Mesodermal cell (in vitro differentiated cells): Measurements from ENCODE around the gene TRAM2.

ENCODE experiments used
- H3K27ac ChIP-seq: 2 replicates; pipeline ENCODE4 v1.7.0; 2013; ENCODE audit warnings: mild to moderate bottlenecking, low read depth, low read length, moderate library complexity; ENCODE audit not compliant: severe bottlenecking
- H3K36me3 ChIP-seq: 2 replicates; pipeline ENCODE4 v1.7.1; 2013; ENCODE audit warnings: mild to moderate bottlenecking, low read length, moderate library complexity; ENCODE audit not compliant: control insufficient read depth, insufficient read depth
- H3K4me1 ChIP-seq: one replicate; pipeline ENCODE4 v1.7.1; 2013; ENCODE audit warnings: mild to moderate bottlenecking, low read length; ENCODE audit not compliant: insufficient read depth, control insufficient read depth, poor library complexity, severe bottlenecking
- H3K4me3 ChIP-seq: 2 replicates; pipeline ENCODE4 v1.7.0; 2013; ENCODE audit warnings: low read length, control low read depth, mild to moderate bottlenecking; ENCODE audit not compliant: insufficient read depth, poor library complexity, severe bottlenecking; ENCODE audit errors: extremely low read depth
- H3K9me3 ChIP-seq: 2 replicates; pipeline ENCODE4 v1.7.1; 2013; ENCODE audit warnings: mild to moderate bottlenecking, low read length, moderate library complexity; ENCODE audit not compliant: control insufficient read depth
- WGBS, 2 experiments: methylation state at CpG; one replicate each; pipeline ENCODE4 v1.1.5; 2013; ENCODE audit warnings: missing lambda C conversion rate in 2 of 2; ENCODE audit not compliant: insufficient coverage in 2 of 2; 5-methylcytosine and 5-hydroxymethylcytosine counted together

Gene TRAM2

GRCh38 chr6:52516269-52516668 lies 60.6 kb downstream of the TRAM2 start:
- H3K27ac ChIP-seq, result no peak overlapping the region
- 100% methylated on average over 1 of the region's 1 CpG; no CpG with 5 or more reads in 1 of the 2 experiments for WGBS, 2 experiments
- peaks cover 62% of the 10 kb centered on the region for H3K36me3 ChIP-seq
- H3K9me3 ChIP-seq, result no peaks in the 10 kb centered on the region
- peaks cover 69% of the 10 kb centered on the region for H3K4me1 ChIP-seq
- no peak overlapping the region for H3K4me3 ChIP-seq

GRCh38 chr6:52515219-52515960 lies 61.5 kb downstream of the TRAM2 start:
- Histone ChIP-seq H3K36me3 (peaks cover 64% of the 10 kb centered on the region), H3K4me1 (peaks cover 71% of the 10 kb centered on the region), H3K4me3 (no peak overlapping the region), H3K27ac (peak overlapping the region; percentile 20), H3K9me3 (no peaks in the 10 kb centered on the region)
- WGBS, 2 experiments, result 80 to 88% methylated on average over 2 of the region's 2 CpGs

- no peak overlapping the region for H3K4me3 ChIP-seq
- H3K36me3 ChIP-seq, result peaks cover 64% of the 10 kb centered on the region
- peak overlapping the region; percentile 20 for H3K27ac ChIP-seq
- peaks cover 74% of the 10 kb centered on the region for H3K4me1 ChIP-seq
- 38 to 80% methylated on average over 2 to 7 of the region's 7 CpGs for WGBS, 2 experiments
- no peaks in the 10 kb centered on the region for H3K9me3 ChIP-seq
Measured at GRCh38 chr6:52514514-52514913, 62.3 kb downstream of the TRAM2 start.

GRCh38 chr6:52513896-52514295 lies 63.0 kb downstream of the TRAM2 start:
- Histone ChIP-seq H3K36me3 (peaks cover 64% of the 10 kb centered on the region), H3K4me1 (peaks cover 73% of the 10 kb centered on the region)

GRCh38 chr6:52513464-52513863 lies 63.4 kb downstream of the TRAM2 start:
- H3K27ac ChIP-seq, result no peak overlapping the region
- peaks cover 65% of the 10 kb centered on the region for H3K36me3 ChIP-seq

More at GRCh38 chr6:52513896-52514295, 63.0 kb downstream of the TRAM2 start:
- H3K4me3 ChIP-seq, result no peak overlapping the region
- 100% methylated on average over 1 of the region's 4 CpGs; no CpG with 5 or more reads in 1 of the 2 experiments for WGBS, 2 experiments
- no peaks in the 10 kb centered on the region for H3K9me3 ChIP-seq
- no peak overlapping the region for H3K27ac ChIP-seq

GRCh38 chr6:52512199-52512598 lies 64.7 kb downstream of the TRAM2 start:
- H3K9me3 ChIP-seq, result no peaks in the 10 kb centered on the region
- H3K27ac ChIP-seq, result peak overlapping the region; percentile 89
- 73 to 74% methylated on average over 4 of the region's 4 CpGs for WGBS, 2 experiments

More at GRCh38 chr6:52513464-52513863, 63.4 kb downstream of the TRAM2 start:
- peaks cover 69% of the 10 kb centered on the region for H3K4me1 ChIP-seq
- no peaks in the 10 kb centered on the region for H3K9me3 ChIP-seq
- H3K4me3 ChIP-seq, result no peak overlapping the region
- 81 to 88% methylated on average over 2 of the region's 2 CpGs for WGBS, 2 experiments

GRCh38 chr6:52511572-52512151 lies 65.2 kb downstream of the TRAM2 start:
- peak overlapping the region; percentile 89 for H3K27ac ChIP-seq
- H3K36me3 ChIP-seq, result peaks cover 78% of the 10 kb centered on the region
- H3K4me3 ChIP-seq, result no peak overlapping the region
- H3K4me1 ChIP-seq, result peaks cover 53% of the 10 kb centered on the region
- H3K9me3 ChIP-seq, result no peaks in the 10 kb centered on the region
- 98 to 100% methylated on average over 4 to 7 of the region's 12 CpGs for WGBS, 2 experiments

More at GRCh38 chr6:52512199-52512598, 64.7 kb downstream of the TRAM2 start:
- peaks cover 58% of the 10 kb centered on the region for H3K4me1 ChIP-seq
- no peak overlapping the region for H3K4me3 ChIP-seq
- peaks cover 77% of the 10 kb centered on the region for H3K36me3 ChIP-seq

GRCh38 chr6:52511163-52511562 lies 65.7 kb downstream of the TRAM2 start:
- H3K9me3 ChIP-seq, result no peaks in the 10 kb centered on the region
- WGBS, 2 experiments, result 93 to 94% methylated on average over 10 of the region's 10 CpGs
- H3K27ac ChIP-seq, result no peak overlapping the region
- H3K4me1 ChIP-seq, result peaks cover 51% of the 10 kb centered on the region
- H3K36me3 ChIP-seq, result peaks cover 78% of the 10 kb centered on the region
- H3K4me3 ChIP-seq, result no peak overlapping the region

- Histone ChIP-seq H3K4me3 (no peak overlapping the region), H3K9me3 (no peaks in the 10 kb centered on the region), H3K27ac (no peak overlapping the region), H3K4me1 (peaks cover 44% of the 10 kb centered on the region), H3K36me3 (peaks cover 78% of the 10 kb centered on the region)
Measured at GRCh38 chr6:52510213-52510562, 66.7 kb downstream of the TRAM2 start.

GRCh38 chr6:52509281-52510212 lies 67.3 kb downstream of the TRAM2 start:
- no peak overlapping the region for H3K4me3 ChIP-seq
- peaks cover 79% of the 10 kb centered on the region for H3K36me3 ChIP-seq
- H3K9me3 ChIP-seq, result no peaks in the 10 kb centered on the region
- peaks cover 38% of the 10 kb centered on the region for H3K4me1 ChIP-seq
- H3K27ac ChIP-seq, result no peak overlapping the region
- 94 to 98% methylated on average over 12 to 13 of the region's 14 CpGs for WGBS, 2 experiments
